HepG2 (cell line): ENCODE data around the gene C14orf93. TPM values are rescaled to one million over a fixed set of nuclear protein-coding genes. Genes with fewer than 3 reads are reported as not detected.

ENCODE experiments used
- FOSL2 ChIP-seq: sonication (generic); formaldehyde crosslinking; IDR thresholded peaks from 2 replicates; pipeline ENCODE4 v1.4.0; 2020; ENCODE audit warnings: missing genetic modification reagents
- GATA4 ChIP-seq: sonication (generic); IDR thresholded peaks from 2 replicates; pipeline ENCODE4 v1.6.1; 2016; ENCODE audit warnings: antibody characterized with exemption, low read depth, borderline replicate concordance
- GATAD2A ChIP-seq: IDR thresholded peaks from 2 replicates; pipeline ENCODE4 v1.6.1; 2016
- JDP2 ChIP-seq: sonication (generic); formaldehyde crosslinking; IDR thresholded peaks from 2 replicates; pipeline ENCODE4 v1.8.1; 2022; ENCODE audit warnings: missing genetic modification reagents, borderline replicate concordance
- KAT2B ChIP-seq: fragments of 150-350 bp; IDR thresholded peaks from 2 replicates; pipeline ENCODE4 v1.6.1; 2014; ENCODE audit warnings: low read depth, low read length, borderline replicate concordance
- KAT7 ChIP-seq: IDR thresholded peaks from 2 replicates; pipeline ENCODE4 v1.6.1; 2018; ENCODE audit warnings: borderline replicate concordance, missing compliant biosample characterization
- NFIC ChIP-seq: IDR thresholded peaks from 2 replicates; pipeline ENCODE4 v1.6.1; 2012; ENCODE audit warnings: mild to moderate bottlenecking, low read length, inconsistent platforms
- NR2F1 ChIP-seq, 2 experiments: fragments of 450-650 bp in 1 of 2; formaldehyde crosslinking in 1 of 2; IDR thresholded peaks; 2 replicates each; pipeline versions ENCODE4 v1.5.0 to v1.6.1; 2016 to 2020; ENCODE audit warnings: mild to moderate bottlenecking in 1 of 2, missing compliant biosample characterization in 1 of 2, missing genetic modification reagents in 1 of 2, moderate library complexity in 1 of 2
- RBFOX2 ChIP-seq: fragments of 200-400 bp; formaldehyde crosslinking; IDR thresholded peaks from 2 replicates; pipeline ENCODE4 v1.6.1; 2017; ENCODE audit warnings: low read depth, mild to moderate bottlenecking, low read length
- ZFP41 ChIP-seq: sonication (generic); formaldehyde crosslinking; IDR thresholded peaks from 2 replicates; pipeline ENCODE4 v1.4.0; 2020; ENCODE audit warnings: mild to moderate bottlenecking, missing genetic modification reagents, borderline replicate concordance
- ZNF33B ChIP-seq: sonication (generic); formaldehyde crosslinking; IDR thresholded peaks from 2 replicates; pipeline ENCODE4 v1.5.1; 2020; ENCODE audit warnings: mild to moderate bottlenecking, missing genetic modification reagents
- ZNF891 ChIP-seq: sonication (generic); formaldehyde crosslinking; IDR thresholded peaks from 2 replicates; pipeline ENCODE4 v1.5.0; 2020; ENCODE audit warnings: mild to moderate bottlenecking, missing genetic modification reagents
- ZSCAN25 ChIP-seq: sonication (generic); formaldehyde crosslinking; IDR thresholded peaks from 2 replicates; pipeline ENCODE4 v1.8.0; 2022; ENCODE audit warnings: mild to moderate bottlenecking, missing genetic modification reagents
- polyA plus RNA-seq, 8 experiments: library from polyadenylated mRNA; depleted of rRNA in 3 of 8; stranded (reverse) in 7 of 8; unstranded in 1 of 8; fragments of >200 nt; fragmentation: Illumina TruSeq in 4 of 8; extraction: Trizol in 4 of 8; gene quantifications; 2 replicates each; pipeline versions ENCODE4 v1.2.1 to v1.2.3, GENCODE V29; 2011 to 2016; ENCODE audit warnings: low read depth in 4 of 8, missing spikeins in 1 of 8, mixed read lengths in 1 of 8; ENCODE audit not compliant: insufficient read depth in 1 of 8
- total RNA-seq, 5 experiments: library from RNA; depleted of rRNA; stranded (reverse); fragments of >200 nt; fragmentation: Illumina TruSeq; extraction: Trizol; gene quantifications; 2 replicates each; pipeline ENCODE4 v1.2.3, GENCODE V29; 2016; ENCODE audit warnings: low read depth in 1 of 5
- TF ChIP-seq, protein P1 (sequence below): sonication (generic); formaldehyde crosslinking; IDR thresholded peaks from 2 replicates; pipeline ENCODE4 v1.9.0; 2022; ENCODE audit warnings: low read depth, missing genetic modification reagents
- TF ChIP-seq, protein P2 (sequence below): IDR thresholded peaks from 2 replicates; pipeline ENCODE4 v1.6.1; 2016; ENCODE audit warnings: low read depth, borderline replicate concordance
- TF ChIP-seq, protein P3 (sequence below): sonication (generic); formaldehyde crosslinking; IDR thresholded peaks from 2 replicates; pipeline ENCODE4 v1.4.0; 2020; ENCODE audit warnings: missing genetic modification reagents
- TF ChIP-seq, protein P4 (sequence below): conservative IDR thresholded peaks from 2 replicates; pipeline ENCODE4 v1.6.1; 2018; ENCODE audit warnings: missing genetic modification reagents
- TF ChIP-seq, protein P5 (sequence below): sonication (generic); formaldehyde crosslinking; IDR thresholded peaks from 2 replicates; pipeline ENCODE4 v1.5.1; 2020; ENCODE audit warnings: mild to moderate bottlenecking, missing genetic modification reagents, moderate library complexity

C14orf93 gene
- total and polyA plus RNA-seq, 2 of the 13 experiments (the other 11 are each of a cell fraction or from before 2014, with no cell fraction given), result 11.4 to 22.5 TPM

DNA sequence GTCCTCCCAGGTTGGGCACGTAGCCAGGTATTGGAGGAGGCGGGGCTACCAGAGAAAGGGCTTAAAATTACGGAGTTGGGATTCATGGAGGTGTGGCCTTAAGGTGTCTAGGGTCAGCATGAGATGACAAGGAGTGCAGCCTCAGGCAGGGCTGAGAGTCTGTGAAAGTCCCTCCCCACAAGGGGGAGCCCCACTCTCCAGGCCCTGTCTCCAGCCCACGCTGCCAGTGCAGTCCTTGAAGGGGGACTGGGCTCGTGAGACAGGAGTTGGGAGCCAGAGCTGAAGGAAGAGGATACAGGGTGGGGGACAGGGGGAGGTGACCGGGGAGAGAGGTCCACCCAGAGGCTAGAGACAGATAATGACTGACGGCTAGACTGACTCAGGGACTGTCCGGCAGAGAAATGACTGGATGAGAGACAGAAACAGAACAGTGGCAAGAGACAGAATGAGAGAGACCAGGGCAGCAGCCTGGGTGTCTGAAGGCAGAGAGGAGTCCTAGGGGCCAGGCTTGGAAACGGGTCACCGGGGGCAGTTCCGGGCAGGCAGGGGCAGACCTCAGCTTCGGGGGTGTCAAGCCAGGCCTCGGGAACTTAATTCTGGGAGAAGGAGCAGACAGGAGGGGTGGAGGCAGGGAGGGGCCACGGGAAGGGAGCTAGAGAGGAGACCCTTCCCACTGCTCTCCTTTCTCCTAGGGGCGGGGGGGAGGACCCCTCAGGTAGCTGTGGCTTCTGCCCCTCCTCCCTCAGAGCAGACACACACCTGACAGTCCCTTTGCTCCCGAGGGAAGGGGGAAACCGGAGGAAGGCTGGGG, 46.4 kb upstream of the C14orf93 start (continued):
- TF ChIP-seq NR2F1 (CRISPR knock-in tag; IDR thresholded peaks at IDR 0.05), result 0 out of 4 replicates have a peak, but pooled peaks of 1 of the 2 experiments have one; percentile 45
- TF ChIP-seq, protein P1, sequence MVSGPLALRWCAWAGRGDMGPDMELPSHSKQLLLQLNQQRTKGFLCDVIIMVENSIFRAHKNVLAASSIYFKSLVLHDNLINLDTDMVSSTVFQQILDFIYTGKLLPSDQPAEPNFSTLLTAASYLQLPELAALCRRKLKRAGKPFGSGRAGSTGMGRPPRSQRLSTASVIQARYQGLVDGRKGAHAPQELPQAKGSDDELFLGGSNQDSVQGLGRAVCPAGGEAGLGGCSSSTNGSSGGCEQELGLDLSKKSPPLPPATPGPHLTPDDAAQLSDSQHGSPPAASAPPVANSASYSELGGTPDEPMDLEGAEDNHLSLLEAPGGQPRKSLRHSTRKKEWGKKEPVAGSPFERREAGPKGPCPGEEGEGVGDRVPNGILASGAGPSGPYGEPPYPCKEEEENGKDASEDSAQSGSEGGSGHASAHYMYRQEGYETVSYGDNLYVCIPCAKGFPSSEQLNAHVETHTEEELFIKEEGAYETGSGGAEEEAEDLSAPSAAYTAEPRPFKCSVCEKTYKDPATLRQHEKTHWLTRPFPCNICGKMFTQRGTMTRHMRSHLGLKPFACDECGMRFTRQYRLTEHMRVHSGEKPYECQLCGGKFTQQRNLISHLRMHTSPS (CRISPR knock-in tag), result peak; percentile 64
- peak; percentile 39; the same call in 1 of the 2 replicates for TF ChIP-seq FOSL2 (CRISPR knock-in tag)
- peak; percentile 43; the same call in 1 of the 2 replicates for TF ChIP-seq ZFP41
- TF ChIP-seq, protein P2, sequence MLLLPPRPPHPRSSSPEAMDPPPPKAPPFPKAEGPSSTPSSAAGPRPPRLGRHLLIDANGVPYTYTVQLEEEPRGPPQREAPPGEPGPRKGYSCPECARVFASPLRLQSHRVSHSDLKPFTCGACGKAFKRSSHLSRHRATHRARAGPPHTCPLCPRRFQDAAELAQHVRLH (CRISPR knock-in tag), result peak; percentile 80; the same call in 1 of the 2 replicates
- no peak for TF ChIP-seq JDP2
- TF ChIP-seq KAT7 (CRISPR knock-in tag), result 0 out of 2 replicates have a peak, but pooled peaks have one; percentile 70
- no peak for TF ChIP-seq NFIC
- TF ChIP-seq ZSCAN25 (CRISPR knock-in tag), result no peak
- TF ChIP-seq KAT2B, result no peak
- TF ChIP-seq ZNF33B (CRISPR knock-in tag), result no peak
- no peak for TF ChIP-seq GATA4
- peak; percentile 94 for TF ChIP-seq GATAD2A
- TF ChIP-seq, protein P3, sequence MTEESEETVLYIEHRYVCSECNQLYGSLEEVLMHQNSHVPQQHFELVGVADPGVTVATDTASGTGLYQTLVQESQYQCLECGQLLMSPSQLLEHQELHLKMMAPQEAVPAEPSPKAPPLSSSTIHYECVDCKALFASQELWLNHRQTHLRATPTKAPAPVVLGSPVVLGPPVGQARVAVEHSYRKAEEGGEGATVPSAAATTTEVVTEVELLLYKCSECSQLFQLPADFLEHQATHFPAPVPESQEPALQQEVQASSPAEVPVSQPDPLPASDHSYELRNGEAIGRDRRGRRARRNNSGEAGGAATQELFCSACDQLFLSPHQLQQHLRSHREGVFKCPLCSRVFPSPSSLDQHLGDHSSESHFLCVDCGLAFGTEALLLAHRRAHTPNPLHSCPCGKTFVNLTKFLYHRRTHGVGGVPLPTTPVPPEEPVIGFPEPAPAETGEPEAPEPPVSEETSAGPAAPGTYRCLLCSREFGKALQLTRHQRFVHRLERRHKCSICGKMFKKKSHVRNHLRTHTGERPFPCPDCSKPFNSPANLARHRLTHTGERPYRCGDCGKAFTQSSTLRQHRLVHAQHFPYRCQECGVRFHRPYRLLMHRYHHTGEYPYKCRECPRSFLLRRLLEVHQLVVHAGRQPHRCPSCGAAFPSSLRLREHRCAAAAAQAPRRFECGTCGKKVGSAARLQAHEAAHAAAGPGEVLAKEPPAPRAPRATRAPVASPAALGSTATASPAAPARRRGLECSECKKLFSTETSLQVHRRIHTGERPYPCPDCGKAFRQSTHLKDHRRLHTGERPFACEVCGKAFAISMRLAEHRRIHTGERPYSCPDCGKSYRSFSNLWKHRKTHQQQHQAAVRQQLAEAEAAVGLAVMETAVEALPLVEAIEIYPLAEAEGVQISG (CRISPR knock-in tag), result peak; percentile 66; the same call in 1 of the 2 replicates
- TF ChIP-seq, protein P4, sequence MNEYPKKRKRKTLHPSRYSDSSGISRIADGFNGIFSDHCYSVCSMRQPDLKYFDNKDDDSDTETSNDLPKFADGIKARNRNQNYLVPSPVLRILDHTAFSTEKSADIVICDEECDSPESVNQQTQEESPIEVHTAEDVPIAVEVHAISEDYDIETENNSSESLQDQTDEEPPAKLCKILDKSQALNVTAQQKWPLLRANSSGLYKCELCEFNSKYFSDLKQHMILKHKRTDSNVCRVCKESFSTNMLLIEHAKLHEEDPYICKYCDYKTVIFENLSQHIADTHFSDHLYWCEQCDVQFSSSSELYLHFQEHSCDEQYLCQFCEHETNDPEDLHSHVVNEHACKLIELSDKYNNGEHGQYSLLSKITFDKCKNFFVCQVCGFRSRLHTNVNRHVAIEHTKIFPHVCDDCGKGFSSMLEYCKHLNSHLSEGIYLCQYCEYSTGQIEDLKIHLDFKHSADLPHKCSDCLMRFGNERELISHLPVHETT, result peak; percentile 44; the same call in 1 of the 2 replicates
- TF ChIP-seq ZNF891 (CRISPR knock-in tag), result no peak
- no peak for TF ChIP-seq RBFOX2
- TF ChIP-seq, protein P5, sequence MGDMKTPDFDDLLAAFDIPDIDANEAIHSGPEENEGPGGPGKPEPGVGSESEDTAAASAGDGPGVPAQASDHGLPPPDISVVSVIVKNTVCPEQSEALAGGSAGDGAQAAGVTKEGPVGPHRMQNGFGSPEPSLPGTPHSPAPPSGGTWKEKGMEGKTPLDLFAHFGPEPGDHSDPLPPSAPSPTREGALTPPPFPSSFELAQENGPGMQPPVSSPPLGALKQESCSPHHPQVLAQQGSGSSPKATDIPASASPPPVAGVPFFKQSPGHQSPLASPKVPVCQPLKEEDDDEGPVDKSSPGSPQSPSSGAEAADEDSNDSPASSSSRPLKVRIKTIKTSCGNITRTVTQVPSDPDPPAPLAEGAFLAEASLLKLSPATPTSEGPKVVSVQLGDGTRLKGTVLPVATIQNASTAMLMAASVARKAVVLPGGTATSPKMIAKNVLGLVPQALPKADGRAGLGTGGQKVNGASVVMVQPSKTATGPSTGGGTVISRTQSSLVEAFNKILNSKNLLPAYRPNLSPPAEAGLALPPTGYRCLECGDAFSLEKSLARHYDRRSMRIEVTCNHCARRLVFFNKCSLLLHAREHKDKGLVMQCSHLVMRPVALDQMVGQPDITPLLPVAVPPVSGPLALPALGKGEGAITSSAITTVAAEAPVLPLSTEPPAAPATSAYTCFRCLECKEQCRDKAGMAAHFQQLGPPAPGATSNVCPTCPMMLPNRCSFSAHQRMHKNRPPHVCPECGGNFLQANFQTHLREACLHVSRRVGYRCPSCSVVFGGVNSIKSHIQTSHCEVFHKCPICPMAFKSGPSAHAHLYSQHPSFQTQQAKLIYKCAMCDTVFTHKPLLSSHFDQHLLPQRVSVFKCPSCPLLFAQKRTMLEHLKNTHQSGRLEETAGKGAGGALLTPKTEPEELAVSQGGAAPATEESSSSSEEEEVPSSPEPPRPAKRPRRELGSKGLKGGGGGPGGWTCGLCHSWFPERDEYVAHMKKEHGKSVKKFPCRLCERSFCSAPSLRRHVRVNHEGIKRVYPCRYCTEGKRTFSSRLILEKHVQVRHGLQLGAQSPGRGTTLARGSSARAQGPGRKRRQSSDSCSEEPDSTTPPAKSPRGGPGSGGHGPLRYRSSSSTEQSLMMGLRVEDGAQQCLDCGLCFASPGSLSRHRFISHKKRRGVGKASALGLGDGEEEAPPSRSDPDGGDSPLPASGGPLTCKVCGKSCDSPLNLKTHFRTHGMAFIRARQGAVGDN (CRISPR knock-in tag), result peak; percentile 70
